Breast epithelium (tissue), 3 donors: ENCODE data around the gene CACHD1.

Experiments
- CTCF ChIP-seq, 3 donors: fragments of 450-650 bp; IDR thresholded peaks; one replicate each; pipeline ENCODE4 v1.5.1; 2016 to 2017; ENCODE audit warnings: antibody characterized with exemption in 3 of 3, mild to moderate bottlenecking in 3 of 3, moderate library complexity in 3 of 3
- POLR2A ChIP-seq: fragments of 450-650 bp; IDR thresholded peaks from one replicate; pipeline ENCODE4 v1.6.1; 2016; ENCODE audit warnings: antibody characterized with exemption, mild to moderate bottlenecking, moderate library complexity
- POLR2AphosphoS5 ChIP-seq, 3 donors: sonication (generic); formaldehyde crosslinking; IDR thresholded peaks; one replicate each; pipeline ENCODE4 v1.6.1; 2017; ENCODE audit warnings: antibody characterized with exemption in 3 of 3

DNA sequence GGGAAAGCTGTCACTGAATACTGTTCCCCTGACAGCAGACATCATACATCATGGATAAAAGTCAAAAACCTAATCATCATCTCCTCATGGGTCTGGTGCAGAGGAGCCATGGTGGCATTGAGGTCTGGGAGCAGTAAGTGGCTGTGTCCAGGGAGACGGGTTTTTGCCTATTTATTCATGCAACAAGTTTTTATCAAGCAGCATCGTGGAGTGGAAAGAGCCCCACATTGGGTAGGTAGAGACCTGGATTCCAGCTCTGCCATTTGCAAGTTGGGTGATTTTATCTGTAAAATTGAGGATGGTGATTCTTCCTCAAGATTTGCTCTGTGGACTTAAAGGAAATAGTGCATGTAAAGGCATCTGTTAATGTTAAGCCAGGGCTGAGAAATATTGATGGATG lies 4.2 kb downstream of the CACHD1 start:
- TF ChIP-seq CTCF (IDR thresholded peaks at IDR 0.05) (no peak), POLR2AphosphoS5 (IDR thresholded peaks at IDR 0.05) (no peak), POLR2A (no peak)
